Measurements from ENCODE around the gene FBXL13. TPM values are rescaled to one million over a fixed set of nuclear protein-coding genes. Genes with fewer than 3 reads are reported as not detected.

Gene FBXL13
- total RNA-seq, 2 experiments from 2014 or later: 1.6 to 2.0 TPM

- intact Hi-C loops (cut with micrococcal nuclease; ENCODE audit: unreplicated experiment): no loop called here
- Histone ChIP-seq H3K9me3 (ENCODE audit: low read length) (no peaks in the 10 kb centered on the region), H3K27ac (ENCODE audit: low read depth, low read length, poor library complexity, severe bottlenecking) (no peak overlapping the region), H3K36me3 (ENCODE audit: insufficient read depth, low read length) (no peaks in the 10 kb centered on the region), H2AFZ (ENCODE audit: low read length) (no peak overlapping the region), H3K4me1 (ENCODE audit: insufficient read depth, low read length, poor library complexity, severe bottlenecking) (no peaks in the 10 kb centered on the region), H3K9me2 (ENCODE audit: insufficient read depth, low read length) (no peaks in the 10 kb centered on the region), H4K20me1 (ENCODE audit: insufficient read depth, low read length) (no peaks in the 10 kb centered on the region), H3K4me2 (ENCODE audit: low read length) (no peak overlapping the region), H3K4me3 (ENCODE audit: low read depth, low read length, poor library complexity, severe bottlenecking) (no peak overlapping the region), H3K79me2 (ENCODE audit: insufficient read depth, low read depth, low read length) (no peaks in the 10 kb centered on the region)
- ChIA-PET POLR2A (no interaction called here), CTCF (ENCODE audit: unreplicated experiment) (no interaction called here)
- no peak for TF ChIP-seq EZH2phosphoT487 (IDR thresholded peaks at IDR 0.05; ENCODE audit: borderline replicate concordance, low read depth, low read length)
- TF ChIP-seq CTCF (conservative IDR thresholded peaks at IDR 0.05; ENCODE audit: low read length): no peak
- no peak for DNase-seq (ENCODE audit: low spot score)
- BruUV-seq (replicated peaks): no TSS peak
Observed at GRCh38 chr7:102892631-102893278, 181.8 kb downstream of the FBXL13 start.

DNA sequence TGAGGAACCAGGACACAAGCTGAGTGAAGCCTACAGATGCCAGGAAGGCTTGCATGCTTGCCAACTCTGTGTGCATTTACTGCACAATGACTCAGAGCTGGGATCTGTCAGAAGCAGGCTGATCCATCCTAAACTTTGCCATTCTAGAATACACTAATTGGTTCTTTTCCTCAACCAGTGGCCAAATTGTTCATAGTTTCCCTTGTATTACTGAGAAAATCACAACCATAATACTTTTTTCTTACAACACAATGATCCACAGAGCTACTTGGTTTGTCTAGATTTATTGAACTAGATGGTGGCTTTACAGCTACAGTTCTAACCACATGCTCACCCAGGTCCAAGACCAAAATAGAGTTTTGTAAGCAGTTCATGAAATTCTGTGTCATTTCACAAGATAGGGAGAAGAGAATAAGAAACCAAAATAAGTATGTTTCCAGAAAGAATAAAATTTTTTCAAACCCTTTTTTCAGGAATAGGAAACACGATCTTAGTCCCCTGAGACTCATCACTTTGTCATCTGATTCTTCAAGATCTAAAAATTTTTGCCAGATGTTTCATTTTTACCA is 182.8 kb downstream of the FBXL13 start:
- intact Hi-C loops (cut with micrococcal nuclease; ENCODE audit: unreplicated experiment): no loop called here
- Histone ChIP-seq H3K4me3 (ENCODE audit: low read depth, low read length, poor library complexity, severe bottlenecking) (no peak overlapping the region), H3K27ac (ENCODE audit: low read depth, low read length, poor library complexity, severe bottlenecking) (no peak overlapping the region), H3K79me2 (ENCODE audit: insufficient read depth, low read depth, low read length) (no peaks in the 10 kb centered on the region), H3K4me2 (ENCODE audit: low read length) (no peak overlapping the region), H2AFZ (ENCODE audit: low read length) (no peak overlapping the region), H4K20me1 (ENCODE audit: insufficient read depth, low read length) (no peaks in the 10 kb centered on the region), H3K4me1 (ENCODE audit: insufficient read depth, low read length, poor library complexity, severe bottlenecking) (no peaks in the 10 kb centered on the region), H3K36me3 (ENCODE audit: insufficient read depth, low read length) (no peaks in the 10 kb centered on the region), H3K9me2 (ENCODE audit: insufficient read depth, low read length) (no peaks in the 10 kb centered on the region), H3K9me3 (ENCODE audit: low read length) (no peaks in the 10 kb centered on the region)
- TF ChIP-seq EZH2phosphoT487 (IDR thresholded peaks at IDR 0.05; ENCODE audit: borderline replicate concordance, low read depth, low read length): no peak
- no peak for TF ChIP-seq CTCF (conservative IDR thresholded peaks at IDR 0.05; ENCODE audit: low read length)
- BruUV-seq (replicated peaks): no TSS peak
- DNase-seq (ENCODE audit: low spot score): no peak
- CTCF ChIA-PET (ENCODE audit: unreplicated experiment): interaction anchor here (0.8 kb wide), 1 partner anchor 8 kb away, joined by 3 read pairs; no protein-coding TSS in a partner anchor
- POLR2A ChIA-PET: no interaction called here

Measured in OCI-LY7 (cell line).